ENCODE measurements around the gene HNRNPA3. TPM values are rescaled to one million over a fixed set of nuclear protein-coding genes. Genes with fewer than 3 reads are reported as not detected.

Gene HNRNPA3
- total and polyA plus RNA-seq, 2 of the 13 experiments (the other 11 are each of a cell fraction or from before 2014, with no cell fraction given): 73.3 to 97.7 TPM

GRCh38 chr2:177212891-177213856, 580 bp downstream of the HNRNPA3 start (continued):
- no peak for TF ChIP-seq NFE2L1 (CRISPR knock-in tag; IDR thresholded peaks at IDR 0.05; ENCODE audit: borderline replicate concordance)
- no peak for TF ChIP-seq HINFP (CRISPR knock-in tag; IDR thresholded peaks at IDR 0.05; ENCODE audit: low read depth)
- TF ChIP-seq ZNF383 (CRISPR knock-in tag; IDR thresholded peaks at IDR 0.05; ENCODE audit: borderline replicate concordance): peak; percentile 19; the same call in 1 of the 2 replicates
- 0 out of 2 replicates have a peak, but pooled peaks have one; percentile 9 for TF ChIP-seq HIC2 (CRISPR knock-in tag; IDR thresholded peaks at IDR 0.05; ENCODE audit: low read depth)
- TF ChIP-seq ZNF432 (CRISPR knock-in tag; IDR thresholded peaks at IDR 0.05; ENCODE audit: borderline replicate concordance): no peak
- peak; percentile 82 for TF ChIP-seq ZNF839 (CRISPR knock-in tag; IDR thresholded peaks at IDR 0.05; ENCODE audit: borderline replicate concordance)
- TF ChIP-seq ZNF280D (CRISPR knock-in tag; IDR thresholded peaks at IDR 0.05): peak; percentile 66; the same call in 1 of the 2 replicates
- no peak for TF ChIP-seq FIP1L1 (IDR thresholded peaks at IDR 0.05; ENCODE audit: borderline replicate concordance, insufficient read depth, low read depth, low read length)
- no peak; the same call in 1 of the 2 replicates for TF ChIP-seq ZNF747 (CRISPR knock-in tag; IDR thresholded peaks at IDR 0.05; ENCODE audit: borderline replicate concordance)
- no peak for TF ChIP-seq ZNF354B (CRISPR knock-in tag; IDR thresholded peaks at IDR 0.05)
- no peak for TF ChIP-seq ZNF790 (CRISPR knock-in tag; IDR thresholded peaks at IDR 0.05; ENCODE audit: borderline replicate concordance)
- TF ChIP-seq REXO4 (CRISPR knock-in tag; IDR thresholded peaks at IDR 0.05; ENCODE audit: borderline replicate concordance): no peak
- peak; percentile 71 for TF ChIP-seq FOXP4 (CRISPR knock-in tag; IDR thresholded peaks at IDR 0.05)
- peak; percentile 47; the same call in 1 of the 2 replicates for TF ChIP-seq MIER2 (CRISPR knock-in tag; IDR thresholded peaks at IDR 0.05)
- TF ChIP-seq ZNF878 (CRISPR knock-in tag; IDR thresholded peaks at IDR 0.05): peak; percentile 27; the same call in 1 of the 2 replicates
- TF ChIP-seq YEATS4 (CRISPR knock-in tag; IDR thresholded peaks at IDR 0.05; ENCODE audit: borderline replicate concordance): no peak; the same call in none of the 2 replicates
- no peak for TF ChIP-seq MAFG (CRISPR knock-in tag; IDR thresholded peaks at IDR 0.05)

Data from HepG2 (cell line).